K562 (cell line): ENCODE data around the gene VDAC2. TPM values are rescaled to one million over a fixed set of nuclear protein-coding genes. Genes with fewer than 3 reads are reported as not detected.
A peak's percentile ranks its signal among the peaks of the same experiment; 100 is the strongest.

Experiments used
- ATAC-seq: fragments of 200-7000 bp; cut with Tn5 transposase; 3 replicates; pipeline ENCODE4 v1.9.1; 2020; ENCODE audit warnings: moderate library complexity
- BruUV-seq: library from RNA; stranded (reverse); fragments of 400-500 nt; replicated peaks from 2 replicates; lab custom pipeline; 2021; lab: Mats Ljungman, UMichigan
- CTCF ChIA-PET: fragments of 300-600 bp; formaldehyde crosslinking; extraction: SDS; loops from one replicate; lab custom pipeline; 2021; ENCODE audit warnings: low intra/inter-chr PET ratio; lab: Yijun Ruan, JAX
- POLR2A ChIA-PET: fragments of 300-600, 350-650 bp; sonication (Branson Sonifier 250); formaldehyde crosslinking; extraction: SDS; loops from one replicate; lab custom pipeline; 2021; ENCODE audit warnings: antibody characterized with exemption, inconsistent platforms; lab: Yijun Ruan, JAX
- DNase-seq, 4 experiments: peaks; one replicate each; pipeline versions ENCODE4 v3.0.0 to v3.0.0-alpha.2; 2011 to 2018; ENCODE audit warnings: low spot score in 3 of 4, mixed read lengths in 3 of 4; ENCODE audit errors: extremely low read depth in 1 of 4
- FAIRE-seq: peaks from 2 replicates; lab custom pipeline; 2011; peaks lifted over from hg19 to GRCh38; lab: Jason Lieb, UNC
- H2AFZ ChIP-seq: 2 replicates; pipeline ENCODE4 v1.6.0; 2011; ENCODE audit warnings: low read depth, low read length, control low read depth, inconsistent platforms
- H3K27ac ChIP-seq: fragments of 200-600 bp; 3 replicates; pipeline ENCODE4 v1.8.0; 2011; ENCODE audit warnings: low read depth, mild to moderate bottlenecking, control low read depth, inconsistent platforms, low read length, moderate library complexity, mixed read lengths; ENCODE audit errors: extremely low read depth
- H3K27me3 ChIP-seq, 2 experiments: fragments of 300-600 bp in 1 of 2; 2 replicates in 1 of 2; 3 replicates in 1 of 2; pipeline versions ENCODE4 v1.6.0 to v1.8.0; 2011; ENCODE audit warnings: inconsistent platforms in 2 of 2, low read length in 2 of 2, mild to moderate bottlenecking in 1 of 2, mixed read lengths in 1 of 2, moderate library complexity in 1 of 2; ENCODE audit not compliant: control insufficient read depth in 2 of 2, insufficient read depth in 2 of 2
- H3K36me3 ChIP-seq: fragments of 300-600 bp; 3 replicates; pipeline ENCODE4 v1.8.0; 2011; ENCODE audit warnings: mild to moderate bottlenecking, low read length, inconsistent platforms; ENCODE audit not compliant: control insufficient read depth, insufficient read depth
- H3K4me1 ChIP-seq, 2 experiments: fragments of 200-600 bp in 1 of 2; replicated peaks in 1 of 2; 2 replicates in 1 of 2; 3 replicates in 1 of 2; pipeline versions ENCODE4 v1.5.1 to v1.8.0; 2011; ENCODE audit warnings: inconsistent platforms in 2 of 2, low read length in 2 of 2, mild to moderate bottlenecking in 1 of 2, mixed read lengths in 1 of 2, moderate library complexity in 1 of 2; ENCODE audit not compliant: control insufficient read depth in 2 of 2, insufficient read depth in 2 of 2
- H3K4me2 ChIP-seq: 2 replicates; pipeline ENCODE4 v1.6.1; 2011; ENCODE audit warnings: low read length, control low read depth, inconsistent platforms, mixed read lengths; ENCODE audit not compliant: insufficient read depth
- H3K4me3 ChIP-seq: fragments of 200-600 bp; sonication (generic), shearing (Covaris generic); 2 replicates; pipeline ENCODE4 v1.5.1; 2016; ENCODE audit warnings: control low read depth, inconsistent platforms
- H3K79me2 ChIP-seq: fragments of 200-600 bp; 3 replicates; pipeline ENCODE4 v1.8.0; 2011; ENCODE audit warnings: low read length, inconsistent platforms; ENCODE audit not compliant: control insufficient read depth, insufficient read depth
- H3K9ac ChIP-seq, 2 experiments: 2 replicates each; pipeline versions ENCODE4 v1.6.0 to v1.6.1; 2011; ENCODE audit warnings: low read depth in 2 of 2, low read length in 2 of 2, control low read depth in 1 of 2, inconsistent platforms in 1 of 2, mild to moderate bottlenecking in 1 of 2, mixed read lengths in 1 of 2; ENCODE audit not compliant: insufficient read depth in 1 of 2
- H3K9me1 ChIP-seq: one replicate; pipeline ENCODE4 v1.6.0; 2011; ENCODE audit warnings: inconsistent platforms, mild to moderate bottlenecking, low read length, moderate library complexity; ENCODE audit not compliant: control insufficient read depth, insufficient read depth
- H3K9me3 ChIP-seq: replicated peaks from 2 replicates; pipeline ENCODE4 v1.5.1; 2011; ENCODE audit warnings: low read depth, low read length, inconsistent platforms; ENCODE audit not compliant: control insufficient read depth, insufficient read depth
- H4K20me1 ChIP-seq: replicated peaks from 2 replicates; pipeline ENCODE4 v1.6.1; 2011; ENCODE audit warnings: low read length, inconsistent platforms, mixed read lengths; ENCODE audit not compliant: control insufficient read depth, insufficient read depth
- CTCF ChIP-seq, 3 experiments: IDR thresholded peaks in 2 of 3; conservative IDR thresholded peaks in 1 of 3; 2 replicates each; pipeline ENCODE4 v1.5.1; 2011 to 2012; ENCODE audit warnings: low read length in 3 of 3, mild to moderate bottlenecking in 3 of 3, control low read depth in 2 of 3, improper control_type of control experiment in 1 of 3, inconsistent platforms in 1 of 3, low read depth in 1 of 3, mixed read lengths in 1 of 3, moderate library complexity in 1 of 3; ENCODE audit not compliant: insufficient read depth in 2 of 3
- FOS ChIP-seq: IDR thresholded peaks from 3 replicates; pipeline ENCODE4 v1.6.1; 2011; ENCODE audit not compliant: insufficient read length; ENCODE audit errors: extremely low read depth
- HMGN3 ChIP-seq: IDR thresholded peaks from 2 replicates; pipeline ENCODE4 v1.6.1; 2011; ENCODE audit warnings: borderline replicate concordance, low read depth, mild to moderate bottlenecking, mixed read lengths, low read length; ENCODE audit not compliant: insufficient read length; ENCODE audit errors: extremely low read depth
- HOXB6 ChIP-seq: fragments of 250-450 bp; sonication (Bioruptor Pico); IDR thresholded peaks from 2 replicates; pipeline ENCODE4 v1.5.1; 2022; ENCODE audit warnings: mild to moderate bottlenecking, borderline replicate concordance
- NCOA2 ChIP-seq, 2 experiments: fragments of 450-650 bp; IDR thresholded peaks; 2 replicates each; pipeline ENCODE4 v1.6.1; 2018; ENCODE audit warnings: mild to moderate bottlenecking in 2 of 2, moderate library complexity in 1 of 2; ENCODE audit not compliant: partially characterized antibody in 2 of 2
- YY1 ChIP-seq, 3 experiments: IDR thresholded peaks; 2 replicates each; pipeline ENCODE4 v1.6.1; 2011; ENCODE audit warnings: low read length in 2 of 3, mild to moderate bottlenecking in 2 of 3, moderate library complexity in 2 of 3, borderline replicate concordance in 1 of 3, control low read depth in 1 of 3, low read depth in 1 of 3; ENCODE audit not compliant: insufficient read depth in 3 of 3, insufficient replicate concordance in 2 of 3, control insufficient read depth in 1 of 3, insufficient read length in 1 of 3; ENCODE audit errors: extremely low read depth in 1 of 3
- ZNF174 ChIP-seq: fragments of 250-450 bp; sonication (Bioruptor Pico); IDR thresholded peaks from 2 replicates; pipeline ENCODE4 v1.4.0; 2020; ENCODE audit warnings: mild to moderate bottlenecking
- ZNF354B ChIP-seq: fragments of 250-450 bp; sonication (Bioruptor Pico); IDR thresholded peaks from 2 replicates; pipeline ENCODE4 v1.4.0; 2020
- WGBS: fragments of 100-300 bp; shearing (Covaris generic); methylation state at CpG from one replicate; pipeline ENCODE4 v1.1.6; 2016; ENCODE audit warnings: low coverage, mixed read lengths; ENCODE audit not compliant: insufficient coverage; ENCODE audit errors: missing lambda C conversion rate; 5-methylcytosine and 5-hydroxymethylcytosine counted together
- in situ Hi-C: fragments of 300-500 bp; cut with MboI; formaldehyde crosslinking; loops from 4 replicates; pipeline ENCODE4 v1.15.0; 2018; ENCODE audit warnings: inconsistent platforms, mixed read lengths
- intact Hi-C: fragments of 100-400 bp; cut with micrococcal nuclease; formaldehyde crosslinking; loops from 2 replicates; pipeline ENCODE4 v1.14.2; 2022
- polyA plus RNA-seq, 8 experiments: library from polyadenylated mRNA; depleted of rRNA in 4 of 8; stranded (reverse) in 5 of 8; unstranded in 3 of 8; fragments of >200 nt; fragmentation: Nextera tagmentation in 2 of 8; fragmentation: Illumina TruSeq in 1 of 8; extraction: Ambion mirVana in 2 of 8; extraction: Trizol in 1 of 8; gene quantifications; 2 replicates each; pipeline versions ENCODE4 v1.2.1 to v1.2.3, GENCODE V29; 2011 to 2014; ENCODE audit warnings: inconsistent platforms in 1 of 8, missing spikeins in 1 of 8
- total RNA-seq, 7 experiments: library from RNA; depleted of rRNA in 6 of 7; stranded (reverse); fragments of >200 nt in 6 of 7; fragmentation: Illumina TruSeq in 2 of 7; extraction: Trizol in 2 of 7; gene quantifications; 2 replicates each; pipeline versions ENCODE4 v1.2.1 to v1.2.3, GENCODE V29; 2011 to 2021; ENCODE audit warnings: low replicate concordance in 1 of 7

VDAC2 gene
- total and polyA plus RNA-seq, 9 of the 15 experiments (the other 6 are each of a cell fraction or from before 2014, with no cell fraction given): 139 to 450 (median 250) TPM

GRCh38 chr10:75203724-75204123 is 6.9 kb upstream of the VDAC2 start:
- TF ChIP-seq NCOA2 (IDR thresholded peaks at IDR 0.05; ENCODE audit: partially characterized antibody in 2 of 2) (no peak), CTCF (IDR thresholded peaks at IDR 0.05 in 2 of 3, conservative IDR thresholded peaks at IDR 0.05 in 1 of 3; ENCODE audit: insufficient read depth in 2 of 3, low read depth in 1 of 3, low read length in 3 of 3) (0 out of 6 replicates have a peak, but pooled peaks of 2 of the 3 experiments have one; percentile 7 to 12), ZNF174 (CRISPR knock-in tag) (no peak), HOXB6 (CRISPR knock-in tag) (no peak), ZNF354B (CRISPR knock-in tag) (no peak), YY1 (IDR thresholded peaks at IDR 0.05; ENCODE audit: borderline replicate concordance in 1 of 3, control insufficient read depth in 1 of 3, extremely low read depth in 1 of 3, insufficient read depth in 3 of 3, insufficient read length in 1 of 3, insufficient replicate concordance in 2 of 3, low read depth in 1 of 3, low read length in 2 of 3) (peak in 1 of 3 experiments; percentile 33), HMGN3 (no peak), FOS (no peak)
- Histone ChIP-seq H3K36me3 (no peaks in the 10 kb centered on the region), H2AFZ (no peak overlapping the region), H3K9ac (peak overlapping the region in 1 of 2 experiments; percentile 57; a peak in 1 of 4 replicates), H3K4me3 (no peak overlapping the region), H4K20me1 (no peaks in the 10 kb centered on the region), H3K79me2 (no peaks in the 10 kb centered on the region), H3K9me1 (no peaks in the 10 kb centered on the region), H3K9me3 (no peaks in the 10 kb centered on the region), H3K4me1 (peaks cover 22 to 23% of the 10 kb centered on the region in 2 experiments), H3K4me2 (no peak overlapping the region), H3K27me3 (no peaks in the 10 kb centered on the region), H3K27ac (no peak overlapping the region)
- no peak for FAIRE-seq
- no TSS peak for BruUV-seq
- DNase-seq: no peak
- ChIA-PET POLR2A (interaction anchor here (0.7 to 8.9 kb wide), 5 partner anchors 8 to 30 kb away, joined by 3 to 74 read pairs (median 4); no protein-coding TSS in a partner anchor), CTCF (no interaction called here)
- no peak for ATAC-seq
- 76% methylated on average over 5 of the region's 5 CpGs for WGBS
- intact Hi-C loops (no loop called here), in situ Hi-C loops (no loop called here)
